Liver (tissue), 9 donors: Measurements from ENCODE around the gene PLXDC1. TPM values are rescaled to one million over a fixed set of nuclear protein-coding genes. Genes with fewer than 3 reads are reported as not detected.

Experiments used
- DNase-seq: peaks from one replicate; pipeline ENCODE4 v3.0.0-alpha.2; 2017; ENCODE audit warnings: low spot score
- H3K27ac ChIP-seq, 2 donors: one replicate each; pipeline ENCODE4 v1.7.0; 2013; ENCODE audit warnings: inconsistent platforms in 2 of 2, low read length in 2 of 2, control low read depth in 1 of 2, low read depth in 1 of 2, mild to moderate bottlenecking in 1 of 2
- H3K27me3 ChIP-seq, 4 donors: one replicate each; pipeline versions ENCODE4 v1.6.1 to v1.7.0; 2013; ENCODE audit warnings: low read length in 3 of 4, inconsistent platforms in 1 of 4, mild to moderate bottlenecking in 1 of 4, moderate library complexity in 1 of 4; ENCODE audit not compliant: control insufficient read depth in 4 of 4, insufficient read depth in 4 of 4
- H3K36me3 ChIP-seq, 4 donors: one replicate each; pipeline versions ENCODE4 v1.6.1 to v1.7.0; 2013; ENCODE audit warnings: low read length in 3 of 4, mild to moderate bottlenecking in 3 of 4, low read depth in 1 of 4, moderate library complexity in 1 of 4; ENCODE audit not compliant: control insufficient read depth in 4 of 4, insufficient read depth in 3 of 4
- H3K4me1 ChIP-seq, 4 donors: one replicate each; pipeline versions ENCODE4 v1.6.1 to v1.7.0; 2013; ENCODE audit warnings: low read length in 3 of 4, mild to moderate bottlenecking in 3 of 4, moderate library complexity in 1 of 4; ENCODE audit not compliant: control insufficient read depth in 4 of 4, insufficient read depth in 4 of 4
- H3K4me3 ChIP-seq, 3 donors: one replicate each; pipeline versions ENCODE4 v1.6.1 to v1.7.0; 2013; ENCODE audit warnings: low read length in 3 of 3, control low read depth in 1 of 3, low read depth in 1 of 3, mild to moderate bottlenecking in 1 of 3
- H3K9ac ChIP-seq, 2 donors: one replicate each; pipeline ENCODE4 v1.7.0; 2013; ENCODE audit warnings: low read length in 2 of 2, mild to moderate bottlenecking in 2 of 2, moderate library complexity in 2 of 2, control low read depth in 1 of 2, low read depth in 1 of 2
- H3K9me3 ChIP-seq, 4 donors: one replicate each; pipeline versions ENCODE4 v1.6.1 to v1.7.0; 2013; ENCODE audit warnings: low read length in 3 of 4; ENCODE audit not compliant: control insufficient read depth in 4 of 4
- CTCF ChIP-seq: fragments of 150-350 bp; IDR thresholded peaks from 2 replicates; pipeline ENCODE4 v1.5.1; 2017; ENCODE audit warnings: improper control_type of control experiment, low read depth, low read length; ENCODE audit not compliant: missing input control
- EGR1 ChIP-seq, 2 donors: IDR thresholded peaks; 2 replicates each; pipeline ENCODE4 v1.6.1; 2016 to 2018; ENCODE audit warnings: antibody characterized with exemption in 2 of 2, low read depth in 2 of 2
- FOXA1 ChIP-seq: IDR thresholded peaks from 2 replicates; pipeline ENCODE4 v1.6.1; 2016; ENCODE audit warnings: antibody characterized with exemption
- FOXA2 ChIP-seq: IDR thresholded peaks from 2 replicates; pipeline ENCODE4 v1.6.1; 2016; ENCODE audit warnings: antibody characterized with exemption
- GABPA ChIP-seq, 2 donors: IDR thresholded peaks in 1 of 2; conservative IDR thresholded peaks in 1 of 2; 2 replicates each; pipeline ENCODE4 v1.6.1; 2016; ENCODE audit warnings: antibody characterized with exemption in 2 of 2, mild to moderate bottlenecking in 1 of 2, moderate library complexity in 1 of 2
- HNF4A ChIP-seq, 2 donors: conservative IDR thresholded peaks; 2 replicates each; pipeline ENCODE4 v1.6.1; 2016; ENCODE audit warnings: antibody characterized with exemption in 2 of 2, mild to moderate bottlenecking in 2 of 2
- HNF4G ChIP-seq: IDR thresholded peaks from 2 replicates; pipeline ENCODE4 v1.6.1; 2016; ENCODE audit warnings: antibody characterized with exemption
- JUND ChIP-seq, 2 donors: IDR thresholded peaks; 2 replicates each; pipeline ENCODE4 v1.6.1; 2016; ENCODE audit warnings: antibody characterized with exemption in 2 of 2
- MAX ChIP-seq: IDR thresholded peaks from 2 replicates; pipeline ENCODE4 v1.6.1; 2016; ENCODE audit warnings: antibody characterized with exemption
- NR2F2 ChIP-seq: IDR thresholded peaks from 2 replicates; pipeline ENCODE4 v1.6.1; 2016; ENCODE audit warnings: antibody characterized with exemption
- RAD21 ChIP-seq, 2 donors: IDR thresholded peaks; 2 replicates each; pipeline ENCODE4 v1.6.1; 2016; ENCODE audit warnings: antibody characterized with exemption in 2 of 2, mild to moderate bottlenecking in 2 of 2
- REST ChIP-seq: IDR thresholded peaks from 2 replicates; pipeline ENCODE4 v1.6.1; 2016; ENCODE audit warnings: antibody characterized with exemption, mild to moderate bottlenecking
- RXRA ChIP-seq, 2 donors: IDR thresholded peaks; 2 replicates each; pipeline ENCODE4 v1.6.1; 2017 to 2018; ENCODE audit warnings: antibody characterized with exemption in 2 of 2, mild to moderate bottlenecking in 1 of 2
- SP1 ChIP-seq: IDR thresholded peaks from 2 replicates; pipeline ENCODE4 v1.6.1; 2018; ENCODE audit warnings: antibody characterized with exemption, mild to moderate bottlenecking
- TAF1 ChIP-seq: conservative IDR thresholded peaks from 2 replicates; pipeline ENCODE4 v1.6.1; 2016; ENCODE audit warnings: antibody characterized with exemption, mild to moderate bottlenecking
- YY1 ChIP-seq: IDR thresholded peaks from 2 replicates; pipeline ENCODE4 v1.6.1; 2016; ENCODE audit warnings: antibody characterized with exemption, mild to moderate bottlenecking
- WGBS: extraction: QIAGEN DNeasy Blood & Tissue Kit; methylation state at CpG from one replicate; pipeline ENCODE4 v1.1.7; 2013; 5-methylcytosine and 5-hydroxymethylcytosine counted together
- polyA plus RNA-seq, 2 donors: library from polyadenylated mRNA; stranded (reverse) in 1 of 2; unstranded in 1 of 2; fragments of 200-250 nt in 1 of 2; fragments of >200 nt in 1 of 2; fragmentation: Nextera tagmentation in 1 of 2; extraction: Ambion mirVana in 1 of 2; gene quantifications; one replicate each; pipeline versions ENCODE4 v1.2.1 to v1.2.3, GENCODE V29; 2013 to 2015
- total RNA-seq, 2 donors: library from RNA; depleted of rRNA; stranded (reverse); fragments of >200 nt; gene quantifications; one replicate each; pipeline ENCODE4 v1.2.3, GENCODE V29; 2014
- TF ChIP-seq, protein P1 (sequence below): IDR thresholded peaks from 2 replicates; pipeline ENCODE4 v1.6.1; 2016; ENCODE audit warnings: antibody characterized with exemption
- TF ChIP-seq, protein P2 (sequence below): IDR thresholded peaks from 2 replicates; pipeline ENCODE4 v1.6.1; 2016; ENCODE audit warnings: antibody characterized with exemption
- donor health status: healthy.
- donor health status: healthy.
- donor health status: healthy.
- donor health status: healthy.
- donor health status: healthy.

The PLXDC1 gene
- total and polyA plus RNA-seq, 4 donors: 0.14 to 0.84 (median 0.30) TPM

DNA sequence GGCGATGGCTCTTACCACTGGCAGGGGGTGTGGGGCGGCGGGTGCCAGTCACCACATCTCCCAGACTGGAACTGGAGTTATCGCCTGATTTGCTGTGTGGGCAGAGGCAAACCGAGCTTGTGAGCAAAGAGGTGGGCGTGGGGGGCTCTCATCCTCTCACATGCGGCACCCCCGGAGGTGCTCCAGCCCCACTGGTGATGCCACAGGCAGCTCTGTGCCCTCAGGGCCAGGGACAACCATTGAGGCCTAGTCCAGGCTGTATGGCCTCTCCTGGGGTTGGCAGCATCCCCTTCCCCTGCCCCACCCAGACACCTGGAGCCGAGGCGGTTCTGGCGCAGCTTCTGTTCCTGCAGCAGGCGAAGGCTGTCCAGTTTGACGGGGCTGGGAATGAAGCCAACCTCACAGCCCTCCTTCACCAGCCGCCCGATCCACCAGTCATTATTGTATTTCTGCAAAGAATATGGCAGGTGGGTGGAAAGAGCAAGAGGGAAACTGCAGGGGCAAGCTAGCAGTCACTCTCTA, 35.1 kb upstream of the PLXDC1 start:
- Histone ChIP-seq H3K4me1 (no peaks in the 10 kb centered on the region), H3K27ac (no peak overlapping the region), H3K9me3 (no peaks in the 10 kb centered on the region), H3K36me3 (no peaks in the 10 kb centered on the region), H3K4me3 (no peak overlapping the region), H3K27me3 (no peaks in the 10 kb centered on the region), H3K9ac (no peak overlapping the region)
- TF ChIP-seq, protein P1, sequence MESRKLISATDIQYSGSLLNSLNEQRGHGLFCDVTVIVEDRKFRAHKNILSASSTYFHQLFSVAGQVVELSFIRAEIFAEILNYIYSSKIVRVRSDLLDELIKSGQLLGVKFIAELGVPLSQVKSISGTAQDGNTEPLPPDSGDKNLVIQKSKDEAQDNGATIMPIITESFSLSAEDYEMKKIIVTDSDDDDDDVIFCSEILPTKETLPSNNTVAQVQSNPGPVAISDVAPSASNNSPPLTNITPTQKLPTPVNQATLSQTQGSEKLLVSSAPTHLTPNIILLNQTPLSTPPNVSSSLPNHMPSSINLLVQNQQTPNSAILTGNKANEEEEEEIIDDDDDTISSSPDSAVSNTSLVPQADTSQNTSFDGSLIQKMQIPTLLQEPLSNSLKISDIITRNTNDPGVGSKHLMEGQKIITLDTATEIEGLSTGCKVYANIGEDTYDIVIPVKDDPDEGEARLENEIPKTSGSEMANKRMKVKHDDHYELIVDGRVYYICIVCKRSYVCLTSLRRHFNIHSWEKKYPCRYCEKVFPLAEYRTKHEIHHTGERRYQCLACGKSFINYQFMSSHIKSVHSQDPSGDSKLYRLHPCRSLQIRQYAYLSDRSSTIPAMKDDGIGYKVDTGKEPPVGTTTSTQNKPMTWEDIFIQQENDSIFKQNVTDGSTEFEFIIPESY: no peak
- TF ChIP-seq CTCF (no peak), SP1 (no peak), HNF4G (no peak), YY1 (no peak)
- DNase-seq: no peak
- WGBS: 91% methylated on average over 15 of the region's 15 CpGs

DNA sequence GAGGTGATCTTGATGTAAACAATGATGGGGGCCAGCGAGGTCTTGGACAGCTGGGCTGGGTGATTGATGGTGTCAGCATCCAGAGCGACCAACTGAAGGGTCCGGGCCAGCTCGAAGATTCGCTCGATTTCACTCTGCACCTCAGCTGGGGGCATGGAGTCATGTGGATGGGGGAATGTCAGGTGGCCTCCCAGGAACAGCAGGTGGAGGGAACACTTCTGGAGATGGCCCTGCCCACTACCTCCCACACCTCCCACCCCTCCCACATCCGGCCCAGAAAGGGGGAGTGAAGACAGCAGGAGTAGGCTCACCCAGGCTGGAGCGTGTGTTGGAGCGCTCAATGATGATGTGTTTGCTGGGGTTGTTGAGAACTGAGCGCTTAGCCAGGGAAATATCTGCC, 32.3 kb upstream of the PLXDC1 start:
- Histone ChIP-seq H3K9ac (no peak overlapping the region), H3K4me1 (no peaks in the 10 kb centered on the region), H3K27me3 (no peaks in the 10 kb centered on the region), H3K9me3 (no peaks in the 10 kb centered on the region), H3K27ac (no peak overlapping the region), H3K4me3 (no peak overlapping the region), H3K36me3 (no peaks in the 10 kb centered on the region)
- TF ChIP-seq MAX: no peak
- TF ChIP-seq EGR1 (IDR thresholded peaks at IDR 0.05; ENCODE audit: low read depth in 2 of 2): no peak
- DNase-seq: no peak
- 90% methylated on average over 10 of the region's 10 CpGs for WGBS

GRCh38 chr17:39183045-39183444, 31.6 kb upstream of the PLXDC1 start:
- Histone ChIP-seq H3K27me3 (no peaks in the 10 kb centered on the region), H3K9ac (no peak overlapping the region), H3K36me3 (no peaks in the 10 kb centered on the region), H3K4me1 (no peaks in the 10 kb centered on the region), H3K27ac (no peak overlapping the region), H3K4me3 (no peak overlapping the region), H3K9me3 (no peaks in the 10 kb centered on the region)
- 95% methylated on average over 5 of the region's 5 CpGs for WGBS
- DNase-seq: no peak
- TF ChIP-seq FOXA1 (no peak), YY1 (no peak), MAX (no peak), RAD21 (IDR thresholded peaks at IDR 0.05) (no peak), HNF4A (conservative IDR thresholded peaks at IDR 0.05) (no peak), EGR1 (IDR thresholded peaks at IDR 0.05; ENCODE audit: low read depth in 2 of 2) (no peak), JUND (IDR thresholded peaks at IDR 0.05) (no peak), TAF1 (no peak), GABPA (IDR thresholded peaks at IDR 0.05 in 1 of 2, conservative IDR thresholded peaks at IDR 0.05 in 1 of 2) (no peak), NR2F2 (no peak), REST (no peak), SP1 (no peak), RXRA (IDR thresholded peaks at IDR 0.05) (no peak), FOXA2 (no peak)
- TF ChIP-seq, protein P1: no peak
- TF ChIP-seq, protein P2, sequence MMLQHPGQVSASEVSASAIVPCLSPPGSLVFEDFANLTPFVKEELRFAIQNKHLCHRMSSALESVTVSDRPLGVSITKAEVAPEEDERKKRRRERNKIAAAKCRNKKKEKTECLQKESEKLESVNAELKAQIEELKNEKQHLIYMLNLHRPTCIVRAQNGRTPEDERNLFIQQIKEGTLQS: no peak
